Activated CD4-positive, alpha-beta memory T cell treated with anti-CD3 and anti-CD28 coated beads for 36 hours (primary cell): ENCODE results near the gene GNG7. TPM values are rescaled to one million over a fixed set of nuclear protein-coding genes. Genes with fewer than 3 reads are reported as not detected.
"Not testable (repeated sequence)": the region's sequence is repeated elsewhere in the genome, so short reads cannot be mapped to it uniquely, and the experiment has no call there.

Experiments used
- CTCF ChIA-PET: fragments of 350-600 bp; sonication (Branson Sonifier 250); formaldehyde crosslinking; loops from one replicate; lab custom pipeline; 2021; ENCODE audit warnings: antibody characterized with exemption, inconsistent platforms; lab: Charles Lee
- POLR2A ChIA-PET: fragments of 350-600 bp; sonication (Branson Sonifier 250); formaldehyde crosslinking; loops from one replicate; lab custom pipeline; 2021; ENCODE audit warnings: antibody characterized with exemption; lab: Charles Lee
- DNase-seq: peaks from one replicate; pipeline ENCODE4 v3.0.0-alpha.2; 2020
- H3K27ac Mint-ChIP-seq: one replicate; pipeline ENCODE4 v1.8.0; 2021; ENCODE audit warnings: mixed read lengths
- H3K27me3 Mint-ChIP-seq: one replicate; pipeline ENCODE4 v1.8.0; 2021; ENCODE audit warnings: mixed read lengths
- H3K36me3 Mint-ChIP-seq: one replicate; pipeline ENCODE4 v1.8.0; 2021; ENCODE audit warnings: mixed read lengths
- H3K4me1 Mint-ChIP-seq: one replicate; pipeline ENCODE4 v1.8.0; 2021; ENCODE audit warnings: low read depth, mixed read lengths
- H3K4me3 Mint-ChIP-seq: one replicate; pipeline ENCODE4 v1.8.0; 2021; ENCODE audit warnings: mild to moderate bottlenecking, mixed read lengths
- H3K9me3 Mint-ChIP-seq: one replicate; pipeline ENCODE4 v1.8.0; 2021; ENCODE audit warnings: mixed read lengths
- intact Hi-C: fragments of 100-400 bp; cut with micrococcal nuclease; formaldehyde crosslinking; loops from one replicate; pipeline ENCODE4 v1.15.1; 2023
- total RNA-seq, 2 experiments: library from RNA; stranded (reverse); gene quantifications; one replicate each; pipeline ENCODE4 v1.2.3, GENCODE V29; 2021

The GNG7 gene
- total RNA-seq, 2 experiments from 2014 or later = 0.53 to 0.88 TPM

DNA sequence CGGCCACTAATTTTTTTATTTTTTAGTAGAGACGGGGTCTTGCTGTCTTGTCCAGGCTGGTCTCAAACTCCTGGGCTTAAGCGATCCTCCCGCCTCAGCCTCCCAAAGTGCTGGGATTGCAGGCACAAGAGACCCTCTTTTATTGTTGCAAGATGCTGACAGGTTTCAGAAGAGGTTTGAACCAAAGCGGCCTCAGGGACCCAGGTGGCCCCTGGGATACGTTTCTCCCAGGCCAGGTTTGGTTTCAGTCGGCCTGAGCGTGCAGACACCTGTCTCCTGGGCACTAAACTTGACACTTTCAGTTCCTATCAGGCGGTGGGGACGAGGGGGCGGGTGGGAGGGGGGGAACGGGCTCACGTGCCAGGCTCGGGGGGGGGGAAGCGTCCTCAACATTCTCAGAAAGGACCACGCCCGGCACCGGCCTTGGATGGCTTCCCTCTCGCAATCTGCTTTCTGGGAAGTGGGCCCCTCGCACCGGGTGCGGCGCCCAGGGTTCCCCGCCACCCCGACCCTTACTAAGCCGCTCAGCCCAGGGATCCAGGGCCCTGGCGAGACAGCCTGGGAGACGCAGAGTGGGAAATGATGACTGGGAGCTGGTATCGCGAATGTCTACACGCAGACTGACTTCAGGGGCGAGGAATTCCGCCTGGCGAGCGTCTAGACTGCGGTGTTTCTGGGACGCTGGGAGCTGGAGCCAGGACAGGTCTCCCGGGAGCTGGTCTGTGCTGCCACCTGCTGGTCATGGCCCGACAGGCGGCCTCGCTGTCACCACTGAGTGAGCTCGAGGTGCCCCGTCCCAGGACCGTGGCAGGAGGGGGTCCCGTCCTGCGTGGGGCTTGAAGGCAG lies 91.6 kb downstream of the GNG7 start:
- DNase-seq = peak; percentile 92
- POLR2A ChIA-PET = interaction anchor here (0.6 to 5.1 kb wide), 8 partner anchors 10 to 715 kb away, joined by 3 to 65 read pairs (median 3); partner anchors contain the start of gene GADD45B
- H3K4me3 Mint-ChIP-seq = peak overlapping the region; percentile 78
- no peak overlapping the region for H3K27ac Mint-ChIP-seq
- intact Hi-C loops = loop anchor here (5.0 kb wide), 2 partner anchors 34 to 69 kb away; no protein-coding TSS in a partner anchor
- H3K4me1 Mint-ChIP-seq = peaks cover 41% of the 10 kb centered on the region
- H3K27me3 Mint-ChIP-seq = peaks cover 17% of the 10 kb centered on the region
- no peaks in the 10 kb centered on the region for H3K36me3 Mint-ChIP-seq
- peaks cover 4% of the 10 kb centered on the region for H3K9me3 Mint-ChIP-seq
- CTCF ChIA-PET = interaction anchor here (0.6 to 9.5 kb wide), 47 partner anchors 9 to 498 kb away, joined by 3 to 174 read pairs (median 5); partner anchors contain the start of genes GADD45B, LMNB2, LSM7 and PEAK3

DNA sequence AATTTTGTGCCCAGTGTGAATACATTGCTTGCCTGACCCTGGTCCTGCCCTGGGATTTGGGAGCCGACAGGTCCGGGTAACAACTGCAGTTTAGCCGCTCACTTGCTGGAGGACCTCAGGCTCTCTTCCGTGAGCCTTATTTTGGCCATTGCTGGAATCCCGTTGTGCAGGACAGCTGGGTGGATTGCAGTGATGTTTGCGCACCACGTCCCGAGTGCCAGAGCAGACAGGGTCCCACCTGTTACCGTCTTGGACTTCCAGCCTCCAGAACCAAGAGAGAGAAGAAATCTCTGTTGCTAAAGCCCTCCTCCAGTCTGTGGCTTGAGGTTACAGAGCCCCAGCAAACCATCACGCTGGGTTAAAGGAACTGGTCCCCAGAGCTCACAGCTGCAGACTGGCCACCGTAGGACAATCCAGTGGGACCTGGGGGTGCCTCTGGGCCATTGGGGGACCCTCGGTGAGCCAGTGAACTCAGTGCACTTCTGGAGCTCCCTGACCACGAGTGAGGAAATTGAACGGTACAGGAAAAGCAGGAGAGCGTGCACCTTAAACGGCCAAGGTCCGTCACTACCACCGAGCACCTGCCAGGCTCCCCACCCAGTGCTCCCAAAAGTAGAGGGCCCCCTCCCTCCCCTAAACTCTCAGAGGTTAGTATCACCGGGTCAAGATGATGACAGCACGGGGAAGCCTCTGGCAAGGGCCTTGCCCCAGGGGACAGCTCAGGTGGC lies 92.9 kb downstream of the GNG7 start:
- ChIA-PET POLR2A (interaction anchor here (2.1 to 5.1 kb wide), 2 partner anchors 10 to 133 kb away, joined by 10 to 65 read pairs; partner anchors contain the start of gene GADD45B), CTCF (interaction anchor here (0.6 to 9.5 kb wide), 11 partner anchors 9 to 344 kb away, joined by 3 to 174 read pairs (median 10); partner anchors contain the start of genes GADD45B and LMNB2)
- H3K9me3 Mint-ChIP-seq = peaks cover 2% of the 10 kb centered on the region
- H3K4me1 Mint-ChIP-seq = peaks cover 43% of the 10 kb centered on the region
- peaks cover 17% of the 10 kb centered on the region for H3K27me3 Mint-ChIP-seq
- intact Hi-C loops = loop anchor here (5.0 kb wide), 3 partner anchors 32 to 67 kb away; no protein-coding TSS in a partner anchor
- DNase-seq = no peak
- no peak overlapping the region for H3K4me3 Mint-ChIP-seq
- no peak overlapping the region for H3K27ac Mint-ChIP-seq
- no peaks in the 10 kb centered on the region for H3K36me3 Mint-ChIP-seq

GRCh38 chr19:2609034-2609388 lies 93.5 kb downstream of the GNG7 start:
- DNase-seq, H3K4me3 Mint-ChIP-seq, H3K9me3 Mint-ChIP-seq, H3K36me3 Mint-ChIP-seq, H3K27ac Mint-ChIP-seq: not testable (repeated sequence)
- H3K4me1 Mint-ChIP-seq = peaks cover 38% of the 10 kb centered on the region
- ChIA-PET POLR2A (interaction anchor here (1.7 to 5.1 kb wide), 3 partner anchors 10 to 132 kb away, joined by 10 to 65 read pairs (median 11); partner anchors contain the start of gene GADD45B), CTCF (interaction anchor here (1.1 to 9.5 kb wide), 5 partner anchors 9 to 141 kb away, joined by 3 to 174 read pairs (median 38); partner anchors contain the start of gene GADD45B)
- intact Hi-C loops = loop anchor here (5.0 kb wide), 1 partner anchor 47 kb away; no protein-coding TSS in a partner anchor
- peaks cover 16% of the 10 kb centered on the region for H3K27me3 Mint-ChIP-seq

DNA sequence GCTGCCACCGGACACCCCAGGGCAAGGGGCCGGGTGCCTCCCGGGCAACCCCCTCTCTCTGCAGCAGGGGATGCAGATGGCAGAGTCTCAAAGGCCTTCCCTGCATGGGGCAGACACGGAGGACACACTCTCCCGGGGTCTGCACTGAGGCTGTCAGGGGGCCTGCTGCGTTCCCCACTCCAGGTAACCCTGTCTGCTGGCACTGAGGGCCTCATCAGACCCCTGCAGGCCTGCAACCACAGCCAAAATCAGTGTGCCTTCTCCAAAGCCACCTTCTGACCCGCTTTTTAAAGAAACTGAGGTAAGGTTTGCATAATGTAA lies 93.9 kb downstream of the GNG7 start:
- Mint-ChIP-seq H3K4me3 (peak overlapping the region; percentile 57), H3K27me3 (peaks cover 16% of the 10 kb centered on the region), H3K36me3 (no peaks in the 10 kb centered on the region), H3K27ac (no peak overlapping the region), H3K9me3 (no peaks in the 10 kb centered on the region), H3K4me1 (peaks cover 33% of the 10 kb centered on the region)
- no peak for DNase-seq
- ChIA-PET CTCF (interaction anchor here (1.4 to 9.5 kb wide), 5 partner anchors 8 to 131 kb away, joined by 5 to 174 read pairs (median 38); partner anchors contain the start of gene GADD45B), POLR2A (interaction anchor here (1.7 to 5.1 kb wide), 3 partner anchors 9 to 132 kb away, joined by 10 to 65 read pairs (median 11); partner anchors contain the start of gene GADD45B)
- intact Hi-C loops = loop anchor here (1.0 to 5.0 kb wide), 4 partner anchors 9 to 133 kb away; no protein-coding TSS in a partner anchor

- Mint-ChIP-seq H3K4me1 (peaks cover 31% of the 10 kb centered on the region), H3K36me3 (no peaks in the 10 kb centered on the region), H3K4me3 (peak overlapping the region; percentile 57), H3K27me3 (peaks cover 16% of the 10 kb centered on the region), H3K27ac (peak overlapping the region; percentile 49), H3K9me3 (no peaks in the 10 kb centered on the region)
- ChIA-PET POLR2A (interaction anchor here (0.7 to 5.1 kb wide), 4 partner anchors 9 to 131 kb away, joined by 3 to 65 read pairs (median 10); partner anchors contain the start of gene GADD45B), CTCF (interaction anchor here (0.6 to 9.5 kb wide), 6 partner anchors 8 to 152 kb away, joined by 3 to 174 read pairs (median 7); partner anchors contain the start of gene GADD45B)
- intact Hi-C loops = loop anchor here (1.0 to 5.0 kb wide), 4 partner anchors 9 to 133 kb away; no protein-coding TSS in a partner anchor
- DNase-seq = peak; percentile 95
These were observed 94.5 kb downstream of the GNG7 start for GRCh38 chr19:2607712-2608601.

DNA sequence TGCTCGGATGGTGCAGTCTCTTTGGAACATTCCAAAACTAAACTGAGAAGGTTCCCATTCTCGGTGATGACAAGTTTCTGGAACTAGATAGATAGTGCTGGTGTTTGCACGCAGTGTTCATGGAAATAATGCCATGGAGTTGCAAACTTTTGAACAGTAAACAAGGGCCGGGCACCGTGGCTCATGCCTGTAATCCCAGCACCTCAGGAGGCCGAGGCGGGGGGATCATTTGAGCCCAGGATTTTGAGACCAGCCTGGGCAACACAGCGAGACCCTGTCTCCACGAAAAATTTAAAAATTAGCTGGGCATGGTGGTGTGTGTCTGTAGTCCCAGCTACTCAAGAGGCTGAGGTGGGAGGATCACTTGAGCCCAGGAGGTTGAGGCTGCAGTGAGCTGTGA lies 95.7 kb downstream of the GNG7 start:
- intact Hi-C loops = loop anchor here (5.0 kb wide), 1 partner anchor 44 kb away; no protein-coding TSS in a partner anchor
- not testable (repeated sequence) for H3K27ac Mint-ChIP-seq, H3K36me3 Mint-ChIP-seq, DNase-seq, H3K4me3 Mint-ChIP-seq, H3K9me3 Mint-ChIP-seq
- CTCF ChIA-PET = interaction anchor here (1.3 to 9.5 kb wide), 3 partner anchors 13 to 129 kb away, joined by 3 to 174 read pairs (median 72); partner anchors contain the start of gene GADD45B
- Mint-ChIP-seq H3K4me1 (peaks cover 31% of the 10 kb centered on the region), H3K27me3 (peaks cover 14% of the 10 kb centered on the region)
- POLR2A ChIA-PET = interaction anchor here (5.1 kb wide), 1 partner anchor 130 kb away, joined by 65 read pairs; the partner anchor contains the start of gene GADD45B

DNA sequence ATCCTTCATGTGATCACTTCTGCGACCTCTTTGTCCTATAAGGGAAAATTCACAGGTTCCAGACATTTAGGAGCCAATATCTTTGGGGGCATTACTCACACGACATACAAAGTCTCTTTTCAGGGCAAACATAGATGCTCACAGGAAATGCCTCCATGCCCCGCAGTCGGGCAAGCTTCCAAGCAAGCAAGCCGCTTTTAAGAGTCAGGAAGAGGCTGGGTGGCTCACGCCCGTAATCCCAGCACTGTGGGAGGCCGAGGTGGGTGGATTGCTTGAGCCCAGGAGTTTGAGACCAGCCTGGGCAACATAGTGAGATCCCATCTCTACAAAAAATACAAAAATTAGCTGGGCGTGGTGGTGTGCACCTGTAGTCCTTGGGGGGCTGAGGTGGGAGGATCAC lies 96.6 kb downstream of the GNG7 start:
- DNase-seq, H3K9me3 Mint-ChIP-seq, H3K36me3 Mint-ChIP-seq, POLR2A ChIA-PET, CTCF ChIA-PET, H3K27ac Mint-ChIP-seq, H3K4me3 Mint-ChIP-seq: not testable (repeated sequence)
- H3K4me1 Mint-ChIP-seq = peaks cover 26% of the 10 kb centered on the region
- intact Hi-C loops = loop anchor here (5.0 kb wide), 1 partner anchor 44 kb away; no protein-coding TSS in a partner anchor
- H3K27me3 Mint-ChIP-seq = peaks cover 17% of the 10 kb centered on the region

GRCh38 chr19:2604747-2605329 lies 97.7 kb downstream of the GNG7 start:
- ChIA-PET CTCF (no interaction called here), POLR2A (no interaction called here)
- H3K4me3 Mint-ChIP-seq = no peak overlapping the region
- H3K27me3 Mint-ChIP-seq = peaks cover 17% of the 10 kb centered on the region
- H3K4me1 Mint-ChIP-seq = peaks cover 24% of the 10 kb centered on the region
- H3K9me3 Mint-ChIP-seq = no peaks in the 10 kb centered on the region
- H3K36me3 Mint-ChIP-seq = no peaks in the 10 kb centered on the region
- no peak overlapping the region for H3K27ac Mint-ChIP-seq
- intact Hi-C loops = loop anchor here (5.0 kb wide), 1 partner anchor 43 kb away; no protein-coding TSS in a partner anchor
- DNase-seq = no peak

DNA sequence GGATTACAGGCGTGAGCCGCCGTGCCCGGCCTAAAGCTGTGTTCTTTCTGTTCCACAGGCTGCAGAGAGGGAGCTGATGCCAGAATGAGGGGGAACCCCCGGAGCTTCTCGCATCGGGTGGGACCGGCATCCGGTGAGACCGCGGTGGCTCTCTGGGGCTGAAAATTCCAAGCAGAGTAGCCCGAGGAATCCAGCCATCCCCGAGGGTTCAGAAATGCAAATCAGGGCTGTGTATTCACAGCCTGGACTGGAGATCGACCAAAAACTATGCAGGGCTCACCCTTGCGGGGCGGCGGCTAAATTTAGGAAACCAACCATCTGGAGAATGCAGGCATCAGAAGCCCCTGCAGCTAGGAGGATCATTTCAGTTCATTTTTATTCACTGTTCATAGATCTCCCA lies 99.2 kb downstream of the GNG7 start:
- ChIA-PET CTCF (interaction anchor here (0.6 to 1.1 kb wide), 4 partner anchors 9 to 94 kb away, joined by 3 to 5 read pairs (median 4); no protein-coding TSS in a partner anchor), POLR2A (interaction anchor here (1.5 kb wide), 1 partner anchor 127 kb away, joined by 3 read pairs; the partner anchor contains the start of gene GADD45B)
- DNase-seq = no peak
- no peak overlapping the region for H3K4me3 Mint-ChIP-seq
- H3K36me3 Mint-ChIP-seq = no peaks in the 10 kb centered on the region
- intact Hi-C loops = no loop called here
- no peak overlapping the region for H3K27ac Mint-ChIP-seq
- H3K4me1 Mint-ChIP-seq = peaks cover 23% of the 10 kb centered on the region
- no peaks in the 10 kb centered on the region for H3K9me3 Mint-ChIP-seq
- H3K27me3 Mint-ChIP-seq = peaks cover 8% of the 10 kb centered on the region
